NCI-H82 (cell line): ENCODE data around the gene SETD1A.
A peak's percentile ranks its signal among the peaks of the same experiment; 100 is the strongest.
"Not testable (repeated sequence)": the region's sequence is repeated elsewhere in the genome, so short reads cannot be mapped to it uniquely, and the experiment has no call there.

Experiments
- DNase-seq: peaks from one replicate; lab custom pipeline; 2025; lab: John Stamatoyannopoulos, UW

Gene SETD1A

DNA sequence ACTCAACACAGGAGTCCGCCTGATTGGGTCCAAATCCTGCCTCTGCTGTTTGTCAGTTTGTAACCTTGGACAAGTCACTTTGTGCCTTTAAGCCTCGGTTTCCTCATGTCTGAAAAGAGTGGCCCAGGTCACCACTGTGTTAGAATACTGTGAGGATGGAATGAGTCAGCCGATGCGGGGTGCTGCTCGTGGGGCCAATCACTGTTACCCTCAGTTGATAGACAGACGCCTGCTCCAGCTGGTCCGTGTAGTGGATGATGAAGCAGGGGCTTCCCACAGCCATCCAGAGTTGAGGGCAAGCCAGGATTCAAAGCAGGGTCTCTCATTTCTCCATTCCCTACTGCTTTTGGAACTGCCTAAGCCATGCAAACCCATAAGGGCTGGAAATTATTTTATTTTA, 28.4 kb upstream of the SETD1A start:
- no peak for DNase-seq

DNA sequence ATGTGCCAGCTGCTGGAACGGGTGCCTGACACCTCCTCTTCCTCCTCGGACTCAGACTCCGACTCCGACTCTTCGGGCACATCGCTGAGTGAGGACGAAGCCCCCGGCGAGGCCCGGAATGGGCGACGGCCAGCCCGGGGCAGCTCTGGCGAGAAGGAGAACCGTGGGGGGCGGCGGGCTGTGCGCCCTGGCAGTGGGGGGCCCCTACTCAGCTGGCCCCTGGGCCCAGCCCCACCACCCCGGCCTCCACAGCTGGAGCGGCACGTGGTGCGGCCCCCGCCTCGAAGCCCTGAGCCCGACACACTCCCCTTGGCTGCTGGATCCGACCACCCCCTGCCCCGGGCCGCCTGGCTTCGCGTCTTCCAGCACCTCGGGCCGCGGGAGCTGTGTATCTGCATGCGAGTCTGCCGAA, 27.4 kb upstream of the SETD1A start:
- no peak for DNase-seq

DNA sequence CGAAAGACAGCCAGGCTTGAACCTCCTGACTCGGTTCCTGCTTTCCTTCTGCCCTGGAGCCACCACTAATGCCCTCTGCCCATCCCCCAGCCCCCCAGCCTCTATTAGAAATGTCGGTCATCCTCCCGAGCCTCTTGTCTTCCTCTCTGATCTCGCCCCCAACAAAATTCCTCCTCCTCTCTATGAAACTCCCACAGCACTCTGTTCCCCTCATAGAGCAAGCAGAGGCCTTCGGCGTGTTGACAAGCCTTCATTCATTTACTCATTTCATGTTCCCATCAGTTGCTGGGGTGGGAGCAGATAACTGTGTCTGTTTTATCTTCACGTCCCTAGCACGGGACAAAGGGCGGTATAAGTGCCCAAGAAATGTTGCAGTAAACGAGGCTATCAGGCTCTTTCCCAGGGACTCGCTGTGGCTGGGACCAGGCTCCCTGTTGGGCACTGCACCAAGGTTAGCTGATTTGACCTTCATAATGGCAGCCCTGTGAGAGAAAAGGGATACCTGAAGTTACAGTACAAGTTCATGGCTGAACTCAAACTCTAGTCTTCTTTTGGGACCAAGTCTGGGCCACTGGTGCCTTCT, 26.4 kb upstream of the SETD1A start:
- no peak for DNase-seq

DNA sequence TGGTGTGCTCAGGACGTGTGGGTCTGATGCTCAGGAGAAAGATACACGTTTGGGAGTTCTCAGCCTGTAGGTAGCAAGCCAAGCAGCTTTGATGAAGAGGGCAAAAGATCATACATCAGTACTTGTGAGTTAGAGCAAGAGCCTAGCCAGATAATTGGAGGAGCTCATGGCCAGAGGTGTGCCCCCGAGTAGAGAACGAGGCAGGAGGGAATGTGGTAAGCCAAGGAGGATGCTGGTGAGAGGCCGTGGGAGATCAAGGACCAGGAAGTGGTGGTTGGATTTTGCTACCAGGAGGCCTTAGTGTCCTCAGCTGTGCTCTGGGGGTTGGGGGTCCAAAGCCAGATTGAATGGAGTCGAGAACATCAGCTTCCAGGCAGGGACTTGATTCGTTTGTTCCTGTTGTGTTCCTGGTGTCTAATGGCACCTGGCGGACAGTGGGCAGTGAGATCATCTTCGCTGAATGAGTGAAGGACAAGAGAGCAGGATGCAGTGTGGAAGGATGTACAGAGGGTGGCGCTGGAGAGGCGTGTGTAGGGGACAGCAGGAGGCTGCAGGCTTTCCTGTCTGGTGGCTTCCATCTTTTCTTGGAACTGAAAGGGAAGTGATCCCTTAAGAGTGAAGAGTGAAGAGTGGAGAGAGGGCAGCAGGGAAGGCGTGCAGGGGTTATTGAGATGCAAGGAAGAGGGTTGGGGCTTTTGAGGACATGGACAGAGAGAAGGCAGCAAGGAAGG, 22.6 kb upstream of the SETD1A start:
- DNase-seq: peak; percentile 65

DNA sequence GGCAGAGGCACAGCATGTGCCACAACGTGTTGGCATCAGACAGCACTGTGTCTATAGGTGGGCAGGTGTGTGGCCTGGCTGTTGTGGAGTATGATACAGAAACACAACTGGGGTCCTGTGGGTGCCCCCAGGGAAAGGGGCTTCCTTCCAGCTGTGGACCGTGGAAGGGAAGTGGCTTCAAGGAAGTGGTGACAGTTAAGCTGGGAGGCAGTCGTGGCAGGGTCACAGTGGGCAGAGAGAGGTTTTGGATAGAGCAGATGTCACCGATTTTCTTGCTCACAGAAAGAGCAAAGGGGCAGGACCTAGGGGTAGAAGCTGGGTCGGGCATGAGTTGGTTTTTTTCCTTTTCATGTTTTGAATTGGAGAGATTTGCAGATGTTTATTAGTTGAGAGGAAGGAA, 19.9 kb upstream of the SETD1A start:
- no peak for DNase-seq

DNA sequence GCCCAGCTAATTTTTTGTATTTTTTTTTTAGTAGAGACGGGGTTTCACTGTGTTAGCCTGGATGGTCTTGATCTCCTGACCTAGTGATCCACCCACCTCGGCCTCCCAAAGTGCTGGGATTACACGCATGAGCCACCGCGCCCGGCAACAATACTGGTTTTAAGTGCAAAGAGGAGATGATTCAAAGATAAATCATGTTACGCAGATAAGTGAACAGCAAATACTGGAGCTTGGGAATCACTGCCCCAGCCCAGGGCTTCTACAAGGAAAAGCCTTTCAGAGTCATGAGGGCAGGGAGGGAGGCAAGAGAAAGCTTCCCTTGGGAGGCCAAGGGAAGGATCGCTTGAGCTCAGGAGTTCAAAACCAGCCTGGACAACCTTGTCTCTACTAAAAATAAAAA, 18.0 kb upstream of the SETD1A start:
- not testable (repeated sequence) for DNase-seq

DNA sequence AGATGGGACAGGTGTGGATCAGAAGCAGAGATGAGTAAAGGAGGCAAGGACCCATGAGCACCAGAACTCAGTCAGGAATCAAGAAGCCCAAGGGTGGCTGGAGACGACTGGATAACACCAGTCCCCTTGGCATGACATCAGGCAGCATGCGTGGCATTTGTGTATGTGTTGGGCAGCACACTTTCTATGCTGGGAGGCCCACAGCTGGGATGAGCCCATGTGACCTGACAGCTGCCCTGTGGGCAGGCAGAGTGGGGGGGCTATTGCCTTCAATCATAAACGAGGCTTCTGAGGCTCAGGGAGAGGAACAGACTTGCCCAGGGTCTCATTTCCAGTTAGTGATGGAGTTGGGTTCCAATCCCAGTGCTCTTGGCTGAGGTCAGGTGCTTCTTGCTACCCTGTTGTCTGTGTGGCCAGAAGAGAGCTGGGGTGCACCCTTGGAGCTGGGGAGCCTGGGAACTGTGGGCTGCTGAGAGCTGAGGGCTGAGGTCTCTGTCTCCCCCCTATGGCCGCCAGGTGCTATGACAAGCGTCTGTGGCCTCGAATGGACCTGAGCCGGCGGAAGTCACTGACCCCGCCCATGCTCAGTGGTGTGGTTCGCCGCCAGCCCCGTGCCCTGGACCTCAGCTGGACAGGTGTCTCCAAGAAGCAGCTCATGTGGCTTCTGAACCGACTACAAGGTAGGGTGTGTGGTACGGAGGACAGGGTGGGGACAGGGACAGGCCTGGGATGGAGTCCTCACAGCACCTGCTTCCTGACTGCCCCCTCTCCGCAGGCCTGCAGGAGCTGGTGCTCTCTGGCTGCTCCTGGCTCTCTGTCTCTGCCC, 15.7 kb upstream of the SETD1A start:
- DNase-seq: peak; percentile 77

DNA sequence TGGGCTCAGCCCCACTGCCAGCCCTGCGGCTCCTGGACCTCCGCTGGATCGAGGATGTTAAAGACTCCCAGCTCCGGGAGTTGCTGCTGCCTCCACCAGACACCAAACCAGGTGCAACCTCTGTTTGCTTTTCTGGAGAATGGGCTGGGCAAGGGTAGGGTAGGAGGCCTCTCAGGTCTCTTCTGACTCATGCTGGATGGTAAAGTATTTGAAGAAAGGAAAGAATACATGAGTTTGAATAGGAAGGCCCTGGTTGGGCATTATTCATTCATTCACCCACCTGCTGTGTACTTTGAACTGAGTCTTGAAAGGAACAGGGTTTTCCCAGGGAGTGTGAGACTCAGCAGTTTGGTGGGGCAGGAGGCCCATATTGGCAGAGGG, 15.1 kb upstream of the SETD1A start:
- no peak for DNase-seq

DNA sequence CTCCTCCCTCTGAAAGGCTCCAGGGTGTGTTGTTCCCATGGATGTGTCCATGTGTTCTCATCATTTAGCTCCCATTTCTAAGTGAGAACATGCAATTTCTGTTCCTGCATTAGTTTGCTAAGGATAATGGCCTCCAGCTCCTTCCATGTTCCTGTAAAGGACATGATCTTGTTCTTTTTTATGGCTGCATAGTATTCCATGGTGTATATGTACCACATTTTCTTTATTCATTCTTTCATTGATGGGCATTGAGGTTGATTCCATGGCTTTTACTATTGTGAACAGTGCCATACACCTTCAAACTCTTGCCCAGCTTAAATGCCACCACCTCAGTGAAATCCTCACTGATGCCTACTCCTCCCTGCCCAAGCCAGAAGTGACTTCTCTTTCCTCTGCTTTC, 13.2 kb upstream of the SETD1A start:
- no peak for DNase-seq

DNA sequence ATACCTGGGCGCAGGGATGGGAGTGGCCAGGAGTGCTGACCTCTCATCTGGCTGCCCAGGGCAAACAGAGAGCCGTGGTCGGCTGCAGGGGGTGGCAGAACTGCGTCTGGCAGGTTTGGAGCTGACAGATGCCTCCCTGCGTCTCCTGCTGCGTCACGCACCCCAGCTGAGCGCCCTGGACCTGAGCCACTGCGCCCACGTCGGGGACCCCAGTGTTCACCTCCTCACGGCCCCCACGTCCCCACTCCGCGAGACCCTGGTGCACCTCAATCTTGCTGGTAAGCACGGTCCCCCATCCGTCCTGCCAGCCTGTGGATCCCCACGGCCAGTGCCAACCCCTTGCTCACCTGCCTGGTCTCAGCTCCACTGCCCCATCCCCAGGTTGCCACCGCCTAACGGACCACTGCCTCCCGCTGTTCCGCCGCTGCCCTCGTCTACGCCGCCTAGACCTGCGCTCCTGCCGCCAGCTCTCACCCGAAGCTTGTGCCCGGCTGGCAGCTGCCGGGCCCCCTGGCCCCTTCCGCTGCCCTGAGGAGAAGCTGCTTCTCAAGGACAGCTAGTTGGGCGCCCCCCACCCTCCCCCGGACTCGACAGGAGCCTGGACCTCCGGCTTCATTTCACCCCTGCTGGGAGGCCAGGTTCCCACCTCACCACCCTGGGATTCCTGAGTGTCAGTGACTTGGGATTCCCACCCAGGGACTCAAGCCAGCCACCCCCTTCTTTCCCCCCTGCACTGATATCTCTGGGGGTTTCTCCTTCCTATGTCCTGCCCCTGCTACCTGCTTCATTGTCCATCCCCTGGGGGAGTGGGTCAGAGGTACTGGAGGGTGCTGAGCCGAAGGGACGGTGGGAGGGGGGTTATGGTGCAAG, 10.6 kb upstream of the SETD1A start:
- DNase-seq: no peak

DNA sequence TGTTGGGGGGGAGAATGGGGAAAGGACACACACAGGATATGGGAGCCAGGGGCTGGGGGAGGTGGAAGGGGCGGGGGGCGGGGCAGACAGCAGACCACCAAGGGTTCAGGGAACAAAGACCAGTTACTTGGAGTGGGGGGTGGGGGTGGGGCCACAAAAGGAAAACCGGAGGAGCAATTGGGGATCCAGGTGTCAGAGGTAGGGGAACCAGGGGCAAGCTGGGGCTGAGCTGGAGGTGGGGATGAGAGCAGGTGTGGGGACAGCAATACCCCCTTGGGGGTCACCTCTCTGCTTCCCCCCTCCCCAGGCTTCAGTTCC, 10.1 kb upstream of the SETD1A start:
- no peak for DNase-seq

DNA sequence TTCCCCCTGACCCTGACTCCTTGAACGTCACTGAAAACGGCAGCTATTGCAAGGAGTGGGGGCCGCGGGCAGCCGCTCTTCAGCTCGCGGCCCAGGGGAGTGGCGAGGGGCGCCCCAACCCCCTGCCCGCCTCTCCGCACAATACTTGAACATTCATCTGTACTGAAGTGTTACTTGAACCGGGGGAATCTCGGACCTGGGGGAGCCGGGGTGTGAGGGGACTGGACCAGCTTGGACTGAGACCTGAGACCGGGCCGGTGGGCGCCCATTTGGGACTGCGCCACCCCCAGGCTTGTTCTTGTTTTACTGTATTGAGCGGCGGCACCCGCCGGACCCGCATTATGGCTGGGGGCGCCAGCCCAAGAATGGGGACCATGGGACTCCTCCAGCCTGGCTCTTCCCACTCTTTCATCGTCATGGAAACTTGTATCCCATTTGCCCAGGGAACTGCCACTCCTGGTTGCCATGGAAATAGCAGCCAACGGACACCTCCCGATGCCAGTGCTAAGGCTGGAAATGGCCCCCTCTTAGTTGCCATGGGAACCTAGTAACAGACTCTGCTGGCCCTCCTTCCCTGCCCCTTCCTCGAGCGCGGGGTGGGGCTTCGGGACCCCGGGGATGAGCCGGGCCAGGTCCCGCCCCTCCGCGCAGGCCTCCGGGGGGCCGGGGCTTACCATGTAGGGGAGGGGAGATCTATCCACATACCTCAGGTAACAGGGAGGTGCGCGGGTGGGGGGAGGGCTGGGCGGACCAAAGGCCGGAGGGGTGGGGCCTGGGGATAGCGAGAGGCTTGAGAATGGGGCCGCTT, 9.5 kb upstream of the SETD1A start:
- DNase-seq: peak; percentile 75

DNA sequence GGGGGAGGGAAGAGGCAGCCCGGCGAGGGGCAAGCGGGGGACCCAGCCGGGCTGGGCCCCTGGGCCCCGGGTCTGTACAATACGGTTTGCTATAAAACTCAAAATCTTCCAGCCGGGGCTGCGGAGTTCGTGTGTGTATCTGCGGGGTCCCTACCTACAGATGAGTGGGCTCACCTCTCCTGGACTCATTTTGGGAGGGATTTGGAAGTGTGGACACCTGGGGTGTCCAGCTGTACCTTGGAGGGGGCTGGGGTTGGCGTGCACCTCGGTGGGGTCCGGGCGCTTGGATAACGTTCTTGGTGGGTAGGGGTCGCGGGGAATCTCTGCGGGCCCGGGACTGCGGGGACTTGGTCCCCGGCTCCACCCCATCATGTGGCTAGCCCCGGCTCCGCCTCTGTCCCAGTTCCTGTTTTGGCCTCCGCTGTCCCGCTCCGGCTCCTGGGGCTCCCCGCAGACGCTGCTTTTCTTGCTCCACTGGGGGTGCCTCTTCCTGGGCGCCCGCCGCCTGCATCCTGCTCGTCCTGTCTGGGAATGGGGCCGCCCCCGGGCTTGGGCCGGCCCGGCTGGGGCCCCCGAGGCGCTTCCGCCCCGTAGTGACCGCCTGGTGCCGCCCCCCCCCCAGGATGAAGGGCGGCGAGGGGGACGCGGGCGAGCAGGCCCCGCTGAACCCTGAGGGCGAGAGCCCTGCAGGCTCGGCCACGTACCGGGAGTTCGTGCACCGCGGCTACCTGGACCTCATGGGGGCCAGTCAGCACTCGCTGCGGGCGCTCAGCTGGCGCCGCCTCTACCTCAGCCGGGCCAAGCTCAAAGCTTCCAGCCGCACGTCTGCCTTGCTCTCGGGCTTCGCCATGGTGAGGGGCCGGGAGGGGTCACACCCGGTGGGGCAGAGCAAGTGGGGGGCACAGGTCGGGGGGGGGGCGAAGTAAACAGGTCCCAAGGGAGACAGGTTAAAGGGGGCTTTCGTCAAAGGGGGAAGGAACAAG, 8.6 kb upstream of the SETD1A start, which contains the start of gene ORAI3:
Gene ORAI3, plus strand, starts transcription at position 402 of the 983 bp plus-strand sequence. Its CDS starts 222 bp downstream, at position 624.
- peak; percentile 28 for DNase-seq

DNA sequence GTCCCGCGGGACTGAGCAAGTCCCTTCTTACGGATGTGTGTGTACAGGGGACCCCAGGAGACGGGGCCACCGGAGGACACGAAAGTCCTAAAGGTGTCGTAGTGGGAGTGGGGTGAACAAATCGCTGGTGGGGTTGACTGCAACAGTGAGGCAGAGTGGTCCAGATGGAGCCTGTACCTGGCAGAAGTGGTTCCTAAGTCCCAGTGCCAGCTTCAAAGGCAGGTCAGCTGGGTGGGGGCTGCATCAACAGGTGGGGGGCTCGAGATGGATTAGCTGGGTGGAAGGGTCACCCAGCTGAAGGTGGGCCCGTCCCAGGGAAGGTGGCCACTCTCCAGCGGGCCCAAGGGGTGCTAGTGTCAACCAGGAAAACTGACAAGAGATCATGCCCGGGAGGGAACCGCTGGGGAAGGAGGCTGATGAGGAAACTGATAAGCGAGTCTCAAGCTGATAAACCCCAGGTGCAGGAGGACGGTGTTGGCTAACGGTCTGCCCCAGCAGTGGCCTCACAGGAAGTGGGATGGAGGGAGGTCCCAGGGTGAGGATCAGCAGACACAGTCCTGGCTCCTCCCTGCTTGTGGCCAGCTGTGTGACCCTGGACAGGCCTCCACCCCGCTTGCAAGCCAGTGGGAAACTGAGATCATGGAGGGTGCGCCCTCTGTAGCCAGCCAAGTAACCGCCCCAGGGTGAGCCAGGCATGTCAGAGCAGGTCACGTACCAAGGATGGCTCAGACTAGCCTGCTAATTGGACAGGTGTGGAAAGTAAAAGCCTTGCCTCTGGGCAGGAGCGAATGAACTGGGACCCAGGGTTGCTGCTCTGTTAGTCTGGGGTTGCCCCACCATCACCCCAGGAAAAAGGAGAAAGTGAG, 7.7 kb upstream of the SETD1A start:
- peak; percentile 38 for DNase-seq

DNA sequence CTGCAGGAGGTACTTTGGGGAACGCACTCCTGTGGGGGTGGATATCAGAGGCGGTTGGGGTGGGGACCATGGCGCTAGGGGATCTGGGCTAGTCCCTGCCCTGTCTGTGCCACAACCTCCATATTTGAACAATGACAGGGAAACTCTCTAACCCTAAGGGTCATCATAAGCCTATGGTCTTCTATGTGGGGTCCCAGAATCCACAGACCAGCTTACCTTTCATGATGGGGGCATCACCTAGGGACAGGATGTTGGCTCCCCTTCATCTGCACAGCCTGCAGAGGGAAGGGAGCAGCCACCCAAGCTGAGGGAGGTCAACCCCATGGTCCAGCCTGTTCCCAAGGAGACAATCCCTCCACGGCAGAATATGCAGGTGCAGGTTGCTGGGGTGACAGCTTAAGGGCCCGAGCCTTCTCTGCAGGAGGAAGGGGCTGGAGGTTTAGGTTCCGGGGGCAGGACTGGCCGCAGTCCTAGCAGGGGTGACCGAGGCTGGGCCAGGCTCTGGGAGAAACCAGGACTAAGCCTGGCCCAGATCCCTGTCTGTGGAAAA, 7.0 kb upstream of the SETD1A start:
- DNase-seq: no peak

DNA sequence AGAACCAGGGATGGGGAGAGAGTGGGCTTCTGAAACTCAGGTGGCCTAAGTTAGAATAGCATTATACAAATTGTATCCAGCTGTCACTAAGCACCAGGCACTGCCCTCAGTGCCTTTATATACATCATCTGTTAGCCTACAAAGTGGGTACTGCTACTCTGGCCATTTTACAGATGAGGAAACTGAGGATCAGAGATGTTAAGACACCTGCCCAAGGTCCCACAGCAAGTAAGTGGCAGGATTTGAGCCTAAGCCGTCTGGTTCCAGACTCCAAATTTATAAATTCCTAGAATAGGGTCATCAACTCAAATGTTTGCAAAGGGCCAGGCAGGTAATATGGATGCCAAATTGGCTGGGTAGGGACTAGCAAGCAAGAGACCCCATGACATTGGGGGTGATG, 6.4 kb upstream of the SETD1A start:
- no peak for DNase-seq

DNA sequence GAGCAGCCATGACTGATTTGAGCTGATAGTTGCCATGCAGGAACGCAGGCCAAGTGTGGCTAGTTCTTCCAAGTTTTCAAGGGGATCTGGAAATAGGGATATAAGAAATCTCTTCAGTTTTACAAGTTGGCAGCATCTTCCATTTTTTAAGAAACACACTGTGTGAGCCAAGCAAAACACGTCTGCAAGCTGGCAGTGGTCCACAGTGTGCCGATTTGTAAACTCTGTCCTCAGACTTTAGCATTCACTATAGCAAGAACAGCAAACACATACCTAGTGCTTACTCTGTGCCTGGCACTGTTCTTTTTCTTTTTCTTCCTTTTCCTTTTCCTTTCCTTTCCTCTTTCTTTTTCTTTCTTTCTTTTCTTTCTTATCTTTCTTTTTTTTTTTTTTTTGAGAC, 5.8 kb upstream of the SETD1A start:
- DNase-seq: no peak

DNA sequence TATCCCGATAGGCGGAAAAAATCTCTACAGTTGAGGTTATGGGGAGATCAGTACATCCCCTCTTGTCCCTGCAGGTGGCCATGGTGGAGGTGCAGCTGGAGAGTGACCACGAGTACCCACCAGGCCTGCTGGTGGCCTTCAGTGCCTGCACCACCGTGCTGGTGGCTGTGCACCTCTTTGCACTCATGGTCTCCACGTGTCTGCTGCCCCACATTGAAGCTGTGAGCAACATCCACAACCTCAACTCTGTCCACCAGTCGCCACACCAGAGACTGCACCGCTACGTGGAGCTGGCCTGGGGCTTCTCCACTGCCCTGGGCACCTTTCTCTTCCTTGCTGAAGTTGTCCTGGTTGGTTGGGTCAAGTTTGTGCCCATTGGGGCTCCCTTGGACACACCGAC, 4.4 kb upstream of the SETD1A start:
- no peak for DNase-seq
